Amygdala (tissue), 56 donors: ENCODE results near the gene RAB40C.

Source experiments
- DNase-seq, 56 donors: peaks; one replicate each; lab custom pipeline; 2025; lab: John Stamatoyannopoulos, UW

Gene RAB40C

GRCh38 chr16:628321-629061 lies 38.6 kb downstream of the RAB40C start:
- no peak for DNase-seq

DNA sequence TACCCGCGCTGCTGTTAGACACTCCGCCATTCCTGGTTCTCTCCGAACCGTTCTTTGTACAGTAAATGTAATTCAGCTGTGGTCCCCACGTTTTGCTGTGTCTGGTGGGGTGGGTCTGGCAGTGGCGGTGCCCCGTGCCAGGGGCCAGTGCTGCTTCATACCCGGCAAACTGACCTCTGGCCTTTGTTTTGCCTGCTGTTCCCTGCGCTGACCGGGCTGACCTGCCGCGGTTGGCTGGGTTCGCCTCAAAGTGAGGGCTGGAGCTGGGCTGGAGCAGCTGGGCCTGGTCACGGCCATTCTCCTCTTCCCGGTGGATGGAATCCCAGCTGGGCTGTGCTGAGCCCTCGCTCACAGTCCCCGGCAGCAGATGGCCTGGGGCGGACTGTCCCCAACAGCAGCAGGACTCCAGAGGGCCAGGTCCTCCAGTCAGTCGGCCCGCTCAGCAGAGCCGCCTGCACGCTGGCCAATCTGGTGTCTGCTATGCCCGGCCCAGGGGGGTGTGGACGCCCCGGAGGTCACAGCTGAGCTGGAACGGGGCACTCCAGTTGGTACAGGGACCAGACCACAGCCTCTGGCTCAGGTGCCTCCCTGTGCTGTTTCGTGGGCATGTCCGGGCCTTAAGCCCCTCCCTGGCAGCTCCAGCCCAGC lies 39.4 kb downstream of the RAB40C start:
- no peak for DNase-seq

DNA sequence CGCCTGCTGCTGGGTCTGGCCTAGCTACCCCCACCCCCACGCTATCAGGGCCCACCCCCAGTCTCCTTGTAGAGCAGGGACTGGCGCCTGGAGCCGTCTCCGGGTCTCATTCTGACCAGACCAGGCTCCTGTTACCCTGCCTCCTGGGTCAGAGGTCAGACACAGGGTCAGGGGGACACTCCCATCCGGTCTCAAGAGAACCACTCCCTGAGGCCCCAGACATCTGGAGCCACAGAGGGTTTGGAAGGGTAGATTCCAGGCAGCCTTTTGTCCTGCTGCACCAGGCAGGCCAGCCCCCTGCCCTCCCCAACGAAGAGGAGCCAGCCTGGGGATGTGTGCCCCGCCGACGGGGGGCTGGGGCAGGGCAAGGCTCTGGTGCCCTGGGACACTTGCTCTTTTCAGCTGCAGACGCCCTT lies 40.0 kb downstream of the RAB40C start:
- no peak for DNase-seq

DNA sequence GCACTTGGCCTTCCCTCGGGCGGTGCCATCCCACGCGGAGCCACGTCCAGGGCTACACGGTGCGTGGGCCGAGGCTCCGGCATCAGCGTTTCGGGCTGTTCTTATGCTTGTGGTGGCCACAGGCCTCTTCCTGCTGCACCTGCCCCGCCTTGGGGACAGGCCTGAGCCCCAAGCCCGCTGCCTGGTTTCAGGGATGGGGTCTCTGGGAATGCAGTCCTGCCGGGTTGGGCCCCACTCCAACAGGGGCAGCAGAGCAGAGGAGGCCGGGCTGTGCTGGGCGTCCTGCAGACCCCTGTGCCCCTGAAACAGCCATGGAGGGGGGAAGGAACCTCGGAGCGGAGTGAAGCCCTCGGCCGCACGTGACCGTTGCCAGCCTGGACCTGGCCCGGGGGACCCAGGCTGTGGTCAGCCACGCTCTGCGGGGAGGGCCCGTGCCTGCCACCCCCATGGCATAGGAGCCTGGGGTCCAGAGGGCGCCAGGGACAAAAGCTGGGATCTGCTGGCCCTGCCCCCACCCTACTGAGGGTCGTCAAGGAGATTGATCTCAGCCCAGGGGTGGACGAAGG lies 40.5 kb downstream of the RAB40C start:
- no peak for DNase-seq

GRCh38 chr16:630815-631405 lies 41.0 kb downstream of the RAB40C start, which contains the start of gene WFIKKN1:
TSS of gene WFIKKN1 (plus strand) at chr16:630985. CDS start at chr16:631254, 269 bp downstream.
- DNase-seq = peak in 2 of 56 donors; percentile 32 to 44

DNA sequence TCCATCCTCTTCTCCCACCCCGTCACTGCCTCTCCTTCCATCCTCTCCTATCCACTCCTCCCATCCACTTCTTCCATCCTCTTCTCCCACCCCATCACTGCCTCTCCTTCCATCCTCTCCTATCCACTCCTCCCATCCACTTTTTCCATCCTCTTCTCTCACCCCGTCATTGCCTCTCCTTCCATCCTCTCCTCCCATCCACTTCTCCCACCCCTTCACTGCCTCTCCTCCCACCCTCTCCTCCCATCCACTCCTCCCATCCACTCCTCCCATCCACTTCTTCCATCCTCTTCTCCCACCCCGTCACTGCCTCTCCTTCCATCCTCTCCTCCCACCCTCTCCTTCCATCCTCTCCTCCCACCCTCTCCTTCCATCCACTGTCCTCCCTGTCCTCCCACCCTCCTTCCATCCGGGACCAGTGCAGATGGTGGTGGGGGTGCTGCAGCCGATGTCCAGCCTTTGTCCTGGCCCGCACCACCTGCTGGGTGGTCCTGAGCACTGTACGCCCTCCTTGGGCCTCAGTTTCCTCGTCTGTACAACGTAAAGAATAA lies 42.0 kb downstream of the RAB40C start:
- no peak for DNase-seq

- DNase-seq = no peak
Observed at GRCh38 chr16:632486-633335, 42.8 kb downstream of the RAB40C start.

DNA sequence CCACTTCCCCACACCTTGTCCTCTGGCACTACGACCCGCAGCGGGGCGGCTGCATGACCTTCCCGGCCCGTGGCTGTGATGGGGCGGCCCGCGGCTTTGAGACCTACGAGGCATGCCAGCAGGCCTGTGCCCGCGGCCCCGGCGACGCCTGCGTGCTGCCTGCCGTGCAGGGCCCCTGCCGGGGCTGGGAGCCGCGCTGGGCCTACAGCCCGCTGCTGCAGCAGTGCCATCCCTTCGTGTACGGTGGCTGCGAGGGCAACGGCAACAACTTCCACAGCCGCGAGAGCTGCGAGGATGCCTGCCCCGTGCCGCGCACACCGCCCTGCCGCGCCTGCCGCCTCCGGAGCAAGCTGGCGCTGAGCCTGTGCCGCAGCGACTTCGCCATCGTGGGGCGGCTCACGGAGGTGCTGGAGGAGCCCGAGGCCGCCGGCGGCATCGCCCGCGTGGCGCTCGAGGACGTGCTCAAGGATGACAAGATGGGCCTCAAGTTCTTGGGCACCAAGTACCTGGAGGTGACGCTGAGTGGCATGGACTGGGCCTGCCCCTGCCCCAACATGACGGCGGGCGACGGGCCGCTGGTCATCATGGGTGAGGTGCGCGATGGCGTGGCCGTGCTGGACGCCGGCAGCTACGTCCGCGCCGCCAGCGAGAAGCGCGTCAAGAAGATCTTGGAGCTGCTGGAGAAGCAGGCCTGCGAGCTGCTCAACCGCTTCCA lies 43.6 kb downstream of the RAB40C start:
- no peak for DNase-seq

DNA sequence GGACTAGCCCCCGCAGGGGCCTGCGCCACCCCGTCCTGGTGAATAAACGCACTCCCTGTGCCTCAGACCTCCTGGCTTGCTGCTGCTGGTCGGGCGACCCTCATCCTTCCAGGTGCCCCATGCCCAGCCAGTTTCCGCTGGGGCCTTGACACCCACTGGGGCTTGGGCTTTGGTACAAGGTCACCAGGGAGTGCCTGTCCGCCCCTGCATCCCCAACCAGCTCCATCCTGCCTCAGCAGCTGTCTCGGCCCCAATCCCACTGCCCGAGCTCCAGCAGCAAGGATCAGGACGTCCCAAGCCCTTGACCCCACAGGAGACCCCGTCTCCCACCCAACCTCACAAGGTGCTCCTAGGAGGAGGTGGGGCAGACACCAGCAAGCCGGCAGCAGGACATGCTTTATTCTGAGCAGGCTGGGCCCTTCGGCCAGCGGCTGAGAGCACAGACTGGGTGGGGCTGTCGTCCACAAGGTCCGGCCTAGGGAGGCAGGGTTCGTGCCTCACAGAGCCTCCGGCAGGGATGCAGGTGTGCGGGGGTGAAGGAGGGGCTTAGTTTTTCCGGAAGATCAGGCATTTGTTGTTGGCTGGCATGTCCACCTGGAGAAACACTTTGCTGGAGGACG lies 44.3 kb downstream of the RAB40C start:
- no peak for DNase-seq

- peak in 1 of 56 donors; percentile 53 for DNase-seq
Observed at GRCh38 chr16:634996-635395, 45.1 kb downstream of the RAB40C start.

GRCh38 chr16:635573-636205 lies 45.8 kb downstream of the RAB40C start:
- DNase-seq = peak in 2 of 56 donors; percentile 26 to 72

- peak; percentile 85 to 100 (median 96) for DNase-seq
Observed at GRCh38 chr16:636206-637080, 46.6 kb downstream of the RAB40C start, which contains the start of gene METTL26. TSS of gene METTL26 (minus strand) at chr16:636305. CDS start at chr16:636290, 15 bp downstream.

DNA sequence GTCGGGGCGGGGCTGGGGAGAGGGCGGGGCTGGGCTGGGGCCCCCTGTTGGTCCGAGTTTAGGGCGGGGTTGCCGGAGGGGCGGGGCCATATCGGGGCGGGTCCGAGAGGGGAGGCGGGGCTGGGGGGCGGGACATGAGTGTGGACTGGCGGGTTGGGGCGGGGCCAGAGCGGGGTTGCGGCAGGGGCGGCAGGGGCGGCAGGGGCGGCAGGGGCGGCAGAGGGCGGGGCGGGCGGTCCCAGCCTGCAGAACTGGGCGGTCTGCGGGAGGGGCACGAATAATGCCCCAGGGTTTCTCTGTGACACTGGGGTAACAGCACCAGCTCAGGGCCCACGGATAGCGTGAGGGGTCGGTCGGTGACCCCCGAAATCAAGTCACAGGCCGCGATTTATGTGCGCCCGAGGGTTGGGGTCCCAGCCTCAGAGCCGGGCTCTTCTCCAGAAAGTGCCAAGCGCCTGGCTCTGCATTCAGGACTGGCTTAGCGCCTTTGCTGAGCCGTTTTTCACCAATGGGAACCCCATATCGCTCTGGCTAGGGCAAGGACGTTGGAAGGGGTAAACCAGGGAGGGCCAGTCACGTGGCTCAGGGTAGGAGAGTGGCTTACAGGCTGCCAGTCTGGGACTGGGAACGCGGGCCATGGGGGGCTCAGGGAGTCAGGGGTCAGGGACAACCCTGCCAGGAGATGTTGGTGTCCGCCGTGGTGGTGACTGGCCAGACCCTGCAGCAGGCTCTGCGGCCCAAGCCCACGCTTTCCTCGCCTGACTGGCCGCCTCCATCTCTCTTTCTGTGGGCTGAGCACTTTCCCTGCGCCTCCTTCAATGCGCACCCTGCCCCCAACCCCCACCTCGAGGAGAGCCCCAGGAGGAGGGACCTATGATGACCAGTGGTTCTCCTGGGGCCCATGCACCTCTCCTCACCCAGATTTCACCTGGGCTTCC lies 47.5 kb downstream of the RAB40C start:
- peak in 47 of 56 donors; percentile 41 to 100 (median 95) for DNase-seq

GRCh38 chr16:638034-638543 lies 48.2 kb downstream of the RAB40C start:
- DNase-seq = no peak

DNA sequence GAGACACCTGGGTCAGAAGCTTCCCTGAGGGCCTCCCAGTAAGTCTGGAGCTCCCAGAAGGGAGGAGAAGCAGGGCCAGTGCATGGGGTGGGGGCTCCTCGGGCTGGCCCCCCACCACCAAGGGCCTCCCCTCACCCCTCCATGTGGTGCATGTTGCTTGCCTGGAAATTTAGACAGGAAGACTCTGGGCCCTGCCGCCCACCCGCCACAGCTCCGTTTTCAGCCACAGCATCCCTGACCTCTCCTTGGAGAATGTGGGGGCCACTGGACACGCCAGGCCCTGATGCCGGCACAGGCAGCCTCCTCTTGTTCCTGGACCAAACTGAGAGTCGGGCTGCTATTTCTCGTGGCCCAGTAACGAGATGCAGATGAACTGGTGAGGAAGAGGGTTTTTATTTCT lies 49.0 kb downstream of the RAB40C start:
- DNase-seq = no peak

DNA sequence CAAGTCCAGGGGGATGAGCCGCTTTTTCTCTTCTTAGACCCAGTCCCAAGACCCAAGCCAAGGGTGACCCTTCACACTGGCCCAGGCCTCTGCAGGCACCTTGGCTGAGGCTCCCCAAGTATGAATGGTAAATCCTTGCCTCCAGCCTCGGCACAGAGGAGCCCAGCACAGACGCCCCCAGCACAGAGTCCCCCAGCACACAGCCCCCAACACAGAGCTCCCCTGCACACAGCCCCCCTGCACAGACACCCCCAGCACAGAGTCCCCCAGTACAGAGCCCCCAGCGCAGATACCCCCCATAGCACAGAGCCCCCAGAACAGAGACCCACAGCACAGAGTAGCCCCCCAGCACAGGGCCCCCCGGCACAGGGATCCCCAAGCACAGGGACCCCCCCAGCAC lies 50.7 kb downstream of the RAB40C start:
- no peak for DNase-seq
